Ascending aorta (tissue), 2 donors: ENCODE results near the gene RLBP1. TPM values are rescaled to one million over a fixed set of nuclear protein-coding genes. Genes with fewer than 3 reads are reported as not detected.
A peak's percentile ranks its signal among the peaks of the same experiment; 100 is the strongest.

Experiments used
- DNase-seq, 2 donors: peaks; one replicate each; pipeline ENCODE4 v3.0.0-alpha.2; 2019; ENCODE audit warnings: low spot score in 2 of 2
- H3K27ac ChIP-seq, 2 donors: fragments of 200-600 bp; sonication (generic); one replicate each; pipeline ENCODE4 v1.5.1; 2016 to 2017; ENCODE audit warnings: mild to moderate bottlenecking in 1 of 2
- H3K27me3 ChIP-seq: fragments of 200-600 bp; sonication (generic); one replicate; pipeline ENCODE4 v1.5.1; 2017
- H3K36me3 ChIP-seq, 2 donors: fragments of 200-600 bp; sonication (generic); one replicate each; pipeline ENCODE4 v1.5.1; 2016
- H3K4me1 ChIP-seq, 2 donors: fragments of 200-600 bp; sonication (generic); one replicate each; pipeline ENCODE4 v1.5.1; 2016 to 2017; ENCODE audit warnings: mild to moderate bottlenecking in 1 of 2
- H3K4me3 ChIP-seq, 2 donors: fragments of 200-600 bp; sonication (generic); one replicate each; pipeline ENCODE4 v1.5.1; 2016 to 2017; ENCODE audit warnings: mild to moderate bottlenecking in 1 of 2
- H3K9me3 ChIP-seq, 2 donors: fragments of 200-600 bp; sonication (generic); one replicate each; pipeline ENCODE4 v1.5.1; 2016
- CTCF ChIP-seq, 3 experiments: fragments of 200-600 bp in 2 of 3; fragments of 450-650 bp in 1 of 3; sonication (generic) in 2 of 3; IDR thresholded peaks; one replicate each; pipeline ENCODE4 v1.5.1; 2016 to 2019; ENCODE audit warnings: antibody characterized with exemption in 3 of 3, mild to moderate bottlenecking in 1 of 3, moderate library complexity in 1 of 3
- intact Hi-C: fragments of 100-400 bp; cut with DNase I; formaldehyde crosslinking; loops from one replicate; pipeline ENCODE4 v1.15.1; 2023
- total RNA-seq: library from RNA; depleted of rRNA; stranded (reverse); fragments of >200 nt; gene quantifications from one replicate; pipeline ENCODE4 v1.1.0, GENCODE V29; 2016

The RLBP1 gene
- total RNA-seq, 1 donor from 2014 or later = not detected

GRCh38 chr15:89195836-89196235 is 25.5 kb downstream of the RLBP1 start:
- peak overlapping the region; percentile 75 to 85 for H3K27ac ChIP-seq
- peak in 1 of 2 donors; percentile 90 for DNase-seq

GRCh38 chr15:89194608-89195007 is 26.8 kb downstream of the RLBP1 start:
- Histone ChIP-seq H3K4me3 (no peak overlapping the region), H3K9me3 (no peaks in the 10 kb centered on the region), H3K36me3 (peaks cover 58 to 77% of the 10 kb centered on the region in 2 donors), H3K4me1 (peaks cover 0 to 17% of the 10 kb centered on the region in 2 donors), H3K27ac (peak overlapping the region; percentile 73 to 85), H3K27me3 (no peaks in the 10 kb centered on the region)
- DNase-seq = no peak
- no peak for TF ChIP-seq CTCF (IDR thresholded peaks at IDR 0.05)
- intact Hi-C loops = loop anchor here (5.0 to 10.0 kb wide), 3 partner anchors 297 to 1110 kb away; partner anchors contain the start of genes AEN and HAPLN3

More at GRCh38 chr15:89195836-89196235, 25.5 kb downstream of the RLBP1 start:
- Histone ChIP-seq H3K27me3 (no peaks in the 10 kb centered on the region), H3K9me3 (no peaks in the 10 kb centered on the region), H3K4me1 (peaks cover 0 to 17% of the 10 kb centered on the region in 2 donors), H3K4me3 (no peak overlapping the region), H3K36me3 (peaks cover 55 to 76% of the 10 kb centered on the region in 2 donors)
- no peak for TF ChIP-seq CTCF (IDR thresholded peaks at IDR 0.05)
- intact Hi-C loops = loop anchor here (5.0 to 10.0 kb wide), 3 partner anchors 299 to 1111 kb away; partner anchors contain the start of genes AEN and HAPLN3

- H3K27me3 ChIP-seq = no peaks in the 10 kb centered on the region
- no peak for TF ChIP-seq CTCF (IDR thresholded peaks at IDR 0.05)
- DNase-seq = no peak
- peaks cover 0 to 17% of the 10 kb centered on the region in 2 donors for H3K4me1 ChIP-seq
- intact Hi-C loops = loop anchor here (10.0 kb wide), 2 partner anchors 568 to 1108 kb away; partner anchors contain the start of gene AEN
- H3K27ac ChIP-seq = peak overlapping the region in 1 of 2 donors; percentile 33
- H3K36me3 ChIP-seq = peaks cover 71 to 87% of the 10 kb centered on the region in 2 donors
- H3K9me3 ChIP-seq = no peaks in the 10 kb centered on the region
- no peak overlapping the region for H3K4me3 ChIP-seq
Measured at GRCh38 chr15:89192766-89193165, 28.6 kb downstream of the RLBP1 start.

- Histone ChIP-seq H3K4me3 (no peak overlapping the region), H3K27me3 (no peaks in the 10 kb centered on the region), H3K36me3 (peaks cover 72 to 87% of the 10 kb centered on the region in 2 donors), H3K4me1 (peaks cover 0 to 17% of the 10 kb centered on the region in 2 donors), H3K9me3 (no peaks in the 10 kb centered on the region), H3K27ac (peak overlapping the region in 1 of 2 donors; percentile 33)
- no peak for TF ChIP-seq CTCF (IDR thresholded peaks at IDR 0.05)
- DNase-seq = no peak
- intact Hi-C loops = loop anchor here (10.0 kb wide), 2 partner anchors 567 to 1107 kb away; partner anchors contain the start of gene AEN
Measured at GRCh38 chr15:89192136-89192535, 29.2 kb downstream of the RLBP1 start.

- Histone ChIP-seq H3K27me3 (no peaks in the 10 kb centered on the region), H3K4me1 (no peaks in the 10 kb centered on the region), H3K4me3 (no peak overlapping the region), H3K27ac (no peak overlapping the region), H3K36me3 (peaks cover 81 to 88% of the 10 kb centered on the region in 2 donors), H3K9me3 (no peaks in the 10 kb centered on the region)
- no peak for TF ChIP-seq CTCF (IDR thresholded peaks at IDR 0.05)
- intact Hi-C loops = no loop called here
- DNase-seq = no peak
Measured at GRCh38 chr15:89187986-89188514, 33.3 kb downstream of the RLBP1 start.
